HCT116 (cell line): ENCODE measurements around the gene GARNL3. TPM values are rescaled to one million over a fixed set of nuclear protein-coding genes. Genes with fewer than 3 reads are reported as not detected.

Experiments used
- ATAC-seq: fragments of 200-7000 bp; cut with Tn5 transposase; 2 replicates; pipeline ENCODE4 v1.9.1; 2020; ENCODE audit warnings: mild to moderate bottlenecking, moderate library complexity
- BruUV-seq: library from RNA; stranded (reverse); fragments of 400-500 nt; replicated peaks from 2 replicates; lab custom pipeline; 2021; lab: Mats Ljungman, UMichigan
- CTCF ChIA-PET: fragments of 300-600 bp; sonication (Branson Sonifier 250); formaldehyde crosslinking; loops from one replicate; lab custom pipeline; 2021; ENCODE audit warnings: antibody characterized with exemption; lab: Charles Lee
- POLR2A ChIA-PET: fragments of 300-600, 350-600 bp; sonication (Branson Sonifier 250); formaldehyde crosslinking; loops from one replicate; lab custom pipeline; 2021; ENCODE audit warnings: antibody characterized with exemption; lab: Charles Lee
- RAD21 ChIA-PET, 2 experiments: fragments of 300-600 bp; sonication (Branson Sonifier 250); formaldehyde crosslinking; loops; one replicate each; lab custom pipeline; 2023; ENCODE audit warnings: low total read pairs in 2 of 2; ENCODE audit not compliant: uncharacterized antibody in 2 of 2, unreplicated experiment in 2 of 2, low non-redundant PET in 1 of 2; lab: Charles Lee
- DNase-seq: peaks from one replicate; pipeline ENCODE4 v3.0.0-alpha.2; 2010; ENCODE audit warnings: low read depth, low spot score
- H2AFZ ChIP-seq: fragments of 200-600 bp; shearing (Covaris generic), sonication (generic); 2 replicates; pipeline ENCODE4 v1.6.1; 2017; ENCODE audit warnings: low read depth, mixed run types, mixed read lengths, antibody characterized with exemption, low read length; ENCODE audit not compliant: poor library complexity, severe bottlenecking
- H3K27ac ChIP-seq: 2 replicates; pipeline ENCODE4 v1.5.1; 2012; ENCODE audit warnings: low read depth, low read length
- H3K27me3 ChIP-seq: fragments of 200-600 bp; sonication (generic); 2 replicates; pipeline ENCODE4 v1.6.1; 2016; ENCODE audit warnings: mixed run types, low read length, mixed read lengths; ENCODE audit not compliant: insufficient read depth
- H3K36me3 ChIP-seq, 2 experiments: fragments of 200-500 bp in 1 of 2; fragments of 200-600 bp in 1 of 2; sonication (Bioruptor generic) in 1 of 2; sonication (generic) in 1 of 2; 2 replicates each; pipeline versions ENCODE4 v1.5.1 to v1.6.1; 2014 to 2016; ENCODE audit warnings: low read length in 2 of 2, inconsistent platforms in 1 of 2, mixed read lengths in 1 of 2, mixed run types in 1 of 2; ENCODE audit not compliant: insufficient read depth in 2 of 2, control insufficient read depth in 1 of 2
- H3K4me1 ChIP-seq, 2 experiments: fragments of 200-600 bp in 1 of 2; sonication (generic) in 1 of 2; 2 replicates each; pipeline versions ENCODE4 v1.5.1 to v1.6.1; 2012 to 2017; ENCODE audit warnings: low read length in 2 of 2, inconsistent platforms in 1 of 2, mild to moderate bottlenecking in 1 of 2, mixed read lengths in 1 of 2, mixed run types in 1 of 2, moderate library complexity in 1 of 2; ENCODE audit not compliant: insufficient read depth in 2 of 2, control insufficient read depth in 1 of 2
- H3K4me2 ChIP-seq: fragments of 200-600 bp; sonication (generic); 2 replicates; pipeline ENCODE4 v1.6.1; 2017; ENCODE audit warnings: mixed run types, low read length, mixed read lengths
- H3K4me3 ChIP-seq, 2 experiments: fragments of 200-600 bp in 1 of 2; sonication (generic) in 1 of 2; replicated peaks in 1 of 2; 2 replicates each; pipeline ENCODE4 v1.5.1; 2011 to 2016; ENCODE audit warnings: low read length in 2 of 2, control low read depth in 1 of 2, low read depth in 1 of 2, mild to moderate bottlenecking in 1 of 2, mixed read lengths in 1 of 2, mixed run types in 1 of 2
- H3K79me2 ChIP-seq: fragments of 200-600 bp; sonication (generic); 2 replicates; pipeline ENCODE4 v1.6.1; 2017; ENCODE audit warnings: mild to moderate bottlenecking, mixed run types, low read length, moderate library complexity, mixed read lengths; ENCODE audit not compliant: insufficient read depth
- H3K9ac ChIP-seq: fragments of 200-600 bp; sonication (generic); 2 replicates; pipeline ENCODE4 v1.6.1; 2016; ENCODE audit warnings: low read length, mixed read lengths
- H3K9me2 ChIP-seq: fragments of 200-600 bp; sonication (generic), shearing (Covaris generic); 2 replicates; pipeline ENCODE4 v1.6.1; 2017; ENCODE audit warnings: mixed run types, mild to moderate bottlenecking, moderate library complexity; ENCODE audit not compliant: insufficient read depth
- H3K9me3 ChIP-seq, 2 experiments: fragments of 200-500 bp in 1 of 2; fragments of 200-600 bp in 1 of 2; sonication (Bioruptor generic) in 1 of 2; sonication (generic) in 1 of 2; 2 replicates each; pipeline ENCODE4 v1.6.1; 2014 to 2017; ENCODE audit warnings: low read length in 2 of 2, mixed read lengths in 2 of 2, inconsistent platforms in 1 of 2, low read depth in 1 of 2, mild to moderate bottlenecking in 1 of 2, mixed run types in 1 of 2, moderate library complexity in 1 of 2; ENCODE audit not compliant: control insufficient read depth in 1 of 2, insufficient read depth in 1 of 2
- H4K20me1 ChIP-seq: fragments of 200-600 bp; sonication (generic), shearing (Covaris generic); 2 replicates; pipeline ENCODE4 v1.6.1; 2017; ENCODE audit warnings: mixed run types, mild to moderate bottlenecking, moderate library complexity; ENCODE audit not compliant: insufficient read depth
- CEBPB ChIP-seq: IDR thresholded peaks from 2 replicates; pipeline ENCODE4 v1.6.1; 2012; ENCODE audit warnings: low read depth
- CTCF ChIP-seq, 3 experiments: fragments of 200-600 bp in 1 of 3; sonication (generic) in 1 of 3; IDR thresholded peaks in 2 of 3; conservative IDR thresholded peaks in 1 of 3; 2 replicates each; pipeline ENCODE4 v1.5.1; 2012 to 2017; ENCODE audit warnings: low read depth in 2 of 3, low read length in 2 of 3, antibody characterized with exemption in 1 of 3, borderline replicate concordance in 1 of 3, control low read depth in 1 of 3, mild to moderate bottlenecking in 1 of 3, mixed read lengths in 1 of 3, mixed run types in 1 of 3, moderate library complexity in 1 of 3; ENCODE audit not compliant: insufficient read depth in 1 of 3
- EGR1 ChIP-seq: IDR thresholded peaks from 2 replicates; pipeline ENCODE4 v1.6.1; 2012; ENCODE audit warnings: low read depth
- ELF1 ChIP-seq: IDR thresholded peaks from 2 replicates; pipeline ENCODE4 v1.6.1; 2012; ENCODE audit warnings: low read depth, borderline replicate concordance
- EZH2 ChIP-seq: fragments of 200-600 bp; sonication (generic); IDR thresholded peaks from 2 replicates; pipeline ENCODE4 v1.6.1; 2017; ENCODE audit warnings: antibody characterized with exemption, mixed run types
- EZH2phosphoT487 ChIP-seq: fragments of 200-600 bp; IDR thresholded peaks from 2 replicates; pipeline ENCODE4 v1.6.1; 2018; ENCODE audit warnings: antibody characterized with exemption, borderline replicate concordance
- FOSL1 ChIP-seq: IDR thresholded peaks from 2 replicates; pipeline ENCODE4 v1.6.1; 2012; ENCODE audit warnings: low read depth
- JUND ChIP-seq: IDR thresholded peaks from 2 replicates; pipeline ENCODE4 v1.6.1; 2012
- POLR2A ChIP-seq: IDR thresholded peaks from 2 replicates; pipeline ENCODE4 v1.7.0; 2011; ENCODE audit warnings: borderline replicate concordance; ENCODE audit not compliant: insufficient read depth, insufficient read length; ENCODE audit errors: extremely low read depth
- POLR2AphosphoS5 ChIP-seq: IDR thresholded peaks from 2 replicates; pipeline ENCODE4 v1.6.1; 2011; ENCODE audit warnings: mild to moderate bottlenecking, low read depth, low read length, moderate library complexity
- RAD21 ChIP-seq: IDR thresholded peaks from 2 replicates; pipeline ENCODE4 v1.6.1; 2012; ENCODE audit warnings: low read depth, mild to moderate bottlenecking
- REST ChIP-seq: IDR thresholded peaks from 2 replicates; pipeline ENCODE4 v1.6.1; 2012; ENCODE audit warnings: low read depth
- SIN3A ChIP-seq: IDR thresholded peaks from 2 replicates; pipeline ENCODE4 v1.6.1; 2012; ENCODE audit warnings: low read depth
- SRF ChIP-seq: IDR thresholded peaks from 2 replicates; pipeline ENCODE4 v1.6.1; 2012; ENCODE audit warnings: low read depth
- TCF7L2 ChIP-seq: IDR thresholded peaks from 2 replicates; pipeline ENCODE4 v1.7.0; 2011; ENCODE audit warnings: borderline replicate concordance, inconsistent platforms; ENCODE audit not compliant: insufficient read depth, insufficient read length; ENCODE audit errors: extremely low read depth
- ZBTB33 ChIP-seq: IDR thresholded peaks from 2 replicates; pipeline ENCODE4 v1.6.1; 2011; ENCODE audit warnings: mild to moderate bottlenecking, low read length, moderate library complexity; ENCODE audit not compliant: insufficient replicate concordance; ENCODE audit errors: extremely low read depth
- ZFX ChIP-seq: fragments of 450-650 bp; IDR thresholded peaks from 2 replicates; pipeline ENCODE4 v1.6.1; 2017
- ZNF274 ChIP-seq: fragments of 200-500 bp; sonication (Bioruptor generic); IDR thresholded peaks from 2 replicates; pipeline ENCODE4 v1.6.1; 2014; ENCODE audit warnings: mild to moderate bottlenecking, low read depth, low read length, inconsistent platforms
- intact Hi-C: fragments of 100-400 bp; cut with micrococcal nuclease; formaldehyde crosslinking; loops from 2 replicates; pipeline ENCODE4 v1.10.0; 2022
- total RNA-seq: library from RNA; stranded (reverse); gene quantifications from one replicate; pipeline ENCODE4 v1.2.1, GENCODE V29; 2021; ENCODE audit not compliant: unreplicated experiment

GARNL3 gene
- total RNA-seq, 1 experiment from 2014 or later: 8.8 TPM

- H3K4me1 ChIP-seq: no peaks in the 10 kb centered on the region
- ATAC-seq (no peak), DNase-seq (no peak)
- H3K36me3 ChIP-seq: no peaks in the 10 kb centered on the region
- no TSS peak for BruUV-seq
- H3K4me3 ChIP-seq: no peak overlapping the region
- intact Hi-C loops: no loop called here
- no peaks in the 10 kb centered on the region for H4K20me1 ChIP-seq
- no peak overlapping the region for H2AFZ ChIP-seq
- no peak overlapping the region for H3K4me2 ChIP-seq
- no peak overlapping the region for H3K27ac ChIP-seq
- no peak for TF ChIP-seq EZH2
- TF ChIP-seq CEBPB: no peak
- no peak for TF ChIP-seq TCF7L2
- no peak for TF ChIP-seq POLR2A
- TF ChIP-seq SIN3A: no peak
- no peak for TF ChIP-seq EGR1
- no peak for TF ChIP-seq ZBTB33
- no peak for TF ChIP-seq ZFX
- TF ChIP-seq ELF1: no peak
- no peak for TF ChIP-seq EZH2phosphoT487
- no peak for TF ChIP-seq ZNF274
- TF ChIP-seq CTCF (IDR thresholded peaks at IDR 0.05 in 2 of 3, conservative IDR thresholded peaks at IDR 0.05 in 1 of 3; ENCODE audit: borderline replicate concordance in 1 of 3, insufficient read depth in 1 of 3, low read depth in 2 of 3, low read length in 2 of 3): no peak
- no peak for TF ChIP-seq POLR2AphosphoS5
- no peak for TF ChIP-seq SRF
- TF ChIP-seq FOSL1: no peak
- TF ChIP-seq RAD21: no peak
- TF ChIP-seq REST: no peak
- no peak for TF ChIP-seq JUND
- no peaks in the 10 kb centered on the region for H3K9me3 ChIP-seq
- H3K9me2 ChIP-seq: no peaks in the 10 kb centered on the region
- H3K79me2 ChIP-seq: no peaks in the 10 kb centered on the region
- no peak overlapping the region for H3K9ac ChIP-seq
- H3K27me3 ChIP-seq: no peaks in the 10 kb centered on the region
- CTCF ChIA-PET: no interaction called here
- RAD21 ChIA-PET: no interaction called here
- POLR2A ChIA-PET: no interaction called here
These were observed 86.9 kb downstream of the GARNL3 start for GRCh38 chr9:127351182-127352166.
